NCI-H526 (cell line): Measurements from ENCODE around the gene KREMEN1.

Source experiments
- DNase-seq, 2 experiments: peaks; one replicate each; lab custom pipeline; 2025; lab: John Stamatoyannopoulos, UW

KREMEN1 gene

GRCh38 chr22:29184849-29185490, 112.1 kb downstream of the KREMEN1 start:
- no peak for DNase-seq

- no peak for DNase-seq
These were observed 113.5 kb downstream of the KREMEN1 start for GRCh38 chr22:29186302-29186701.

- DNase-seq: no peak
These were observed 115.0 kb downstream of the KREMEN1 start for GRCh38 chr22:29187831-29188230.

- no peak for DNase-seq
These were observed 117.2 kb downstream of the KREMEN1 start for GRCh38 chr22:29190051-29190450.

GRCh38 chr22:29190918-29191317, 118.1 kb downstream of the KREMEN1 start:
- no peak for DNase-seq

DNA sequence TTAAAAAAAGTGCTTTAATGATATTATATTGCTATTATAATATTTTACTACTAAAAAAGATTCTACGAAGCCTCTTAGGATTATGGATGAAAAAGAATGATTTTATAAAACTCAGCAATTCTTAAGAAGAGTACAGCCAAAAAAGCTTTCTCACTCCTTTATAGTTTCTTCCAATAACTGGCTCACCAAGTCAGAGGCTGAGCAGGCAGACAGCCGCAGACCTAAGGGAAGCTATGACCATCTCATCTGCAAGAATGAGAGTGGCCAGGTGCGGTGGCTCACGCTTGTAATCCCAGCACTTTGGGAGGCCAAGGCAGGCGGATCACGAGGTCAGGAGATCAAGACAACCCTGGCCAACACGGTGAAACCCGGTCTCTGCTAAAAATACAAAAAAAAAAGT, 120.2 kb downstream of the KREMEN1 start:
- no peak for DNase-seq

- no peak for DNase-seq
These were observed 121.3 kb downstream of the KREMEN1 start for GRCh38 chr22:29194184-29194583.

- DNase-seq: no peak
These were observed 122.5 kb downstream of the KREMEN1 start for GRCh38 chr22:29195118-29195963.

GRCh38 chr22:29195964-29196666, 123.3 kb downstream of the KREMEN1 start:
- DNase-seq: no peak

- DNase-seq: no peak
These were observed 124.3 kb downstream of the KREMEN1 start for GRCh38 chr22:29197096-29197495.

DNA sequence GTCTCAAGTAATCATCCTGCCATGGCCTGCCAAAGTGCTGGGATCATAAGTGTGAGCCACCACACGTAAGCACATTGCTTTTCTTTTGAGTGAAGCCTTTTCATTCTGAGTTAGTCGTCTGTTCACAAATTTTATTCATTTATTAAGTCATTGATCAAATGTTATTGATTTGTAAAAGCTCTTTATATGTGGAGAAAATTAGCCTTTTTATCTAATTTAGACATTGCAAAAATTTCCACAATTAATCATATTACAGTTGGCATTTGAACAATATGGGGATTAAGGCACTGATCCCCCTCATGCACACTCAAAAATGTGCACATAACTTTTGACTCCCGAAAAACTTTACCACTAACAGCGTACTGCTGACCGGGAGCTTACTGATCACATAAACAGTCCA, 125.4 kb downstream of the KREMEN1 start:
- DNase-seq: no peak

- no peak for DNase-seq
These were observed 127.0 kb downstream of the KREMEN1 start for GRCh38 chr22:29199702-29200400.

DNA sequence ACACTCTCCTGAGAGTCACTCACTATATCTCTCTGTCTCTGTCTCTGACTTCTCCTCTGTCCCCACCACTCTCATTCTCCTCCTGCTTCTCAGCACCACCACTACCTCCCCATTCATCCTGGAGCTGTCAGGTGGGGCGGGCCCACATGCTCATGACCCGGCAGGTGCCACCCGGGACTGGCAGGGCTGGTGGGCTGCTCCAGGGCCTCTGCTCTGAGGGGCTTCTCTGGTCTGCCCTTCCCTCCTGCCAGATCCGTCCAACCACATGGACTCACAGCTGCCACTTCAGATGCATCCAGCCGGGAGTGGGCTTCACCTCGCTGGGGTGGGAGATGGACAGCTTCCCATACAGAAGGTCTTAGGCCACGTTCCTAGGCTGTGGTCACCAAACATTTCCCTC, 128.1 kb downstream of the KREMEN1 start:
- DNase-seq: no peak

DNA sequence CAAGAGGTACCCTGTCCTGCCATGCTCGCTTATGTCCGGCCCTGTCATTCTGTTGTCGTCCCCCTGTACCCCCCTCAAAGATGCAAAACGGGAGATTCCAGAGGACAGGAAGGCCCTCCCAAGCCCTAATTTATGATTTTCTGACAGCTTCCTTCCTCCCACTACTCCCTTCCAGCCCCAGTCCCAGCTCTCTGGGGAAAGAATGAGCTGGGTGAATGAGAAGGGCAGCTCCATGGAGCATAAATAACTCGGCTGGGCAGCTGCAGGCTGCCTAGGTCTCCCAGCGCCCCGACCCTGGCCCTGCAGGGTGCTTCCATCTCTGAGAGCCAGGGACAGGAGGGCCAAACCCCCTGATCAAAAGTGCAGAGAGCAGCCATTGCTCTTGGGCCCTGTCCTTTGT, 128.9 kb downstream of the KREMEN1 start:
- DNase-seq: no peak

- DNase-seq: peak in 1 of 2 experiments; percentile 18
These were observed 129.7 kb downstream of the KREMEN1 start for GRCh38 chr22:29202212-29203192.

GRCh38 chr22:29203488-29204454, 130.9 kb downstream of the KREMEN1 start:
- DNase-seq: no peak

DNA sequence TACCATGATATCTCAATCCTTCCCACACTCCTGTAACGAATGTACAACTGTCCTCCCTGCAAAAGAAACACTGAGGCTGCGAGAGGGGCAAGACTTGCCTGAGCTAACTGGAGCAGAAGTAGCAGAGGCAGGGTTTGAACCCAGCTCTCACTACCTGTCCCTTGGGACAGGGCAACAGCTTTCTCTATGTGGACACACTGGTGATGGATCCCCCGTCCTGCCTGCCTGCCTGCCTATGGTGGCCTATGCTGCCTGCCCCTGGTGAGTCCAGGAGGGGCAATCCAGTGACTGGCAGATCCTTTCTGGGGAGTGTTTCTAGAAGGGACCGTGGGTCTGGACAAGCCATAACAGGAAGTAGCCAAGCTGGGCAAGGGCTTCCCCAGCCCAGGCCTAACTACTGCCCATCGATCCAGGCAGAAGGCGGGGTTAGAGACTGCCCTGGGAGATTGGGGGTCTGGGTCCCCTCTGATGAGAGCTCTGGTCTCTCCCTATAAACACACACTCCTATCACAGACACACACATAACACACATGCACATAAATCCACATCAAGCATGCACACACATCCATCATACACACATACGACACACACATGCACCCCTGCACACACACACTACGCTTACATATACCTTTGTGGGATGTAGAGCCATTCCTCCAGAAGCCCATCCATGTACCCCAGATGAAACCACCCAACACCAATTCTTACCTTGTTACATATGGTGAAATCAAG, 131.8 kb downstream of the KREMEN1 start:
- DNase-seq: no peak

GRCh38 chr22:29205252-29205593, 132.4 kb downstream of the KREMEN1 start:
- DNase-seq: peak in 1 of 2 experiments; percentile 23
